Panc1 (cell line): ENCODE measurements around the gene KIDINS220. TPM values are rescaled to one million over a fixed set of nuclear protein-coding genes. Genes with fewer than 3 reads are reported as not detected.

ENCODE experiments used
- ATAC-seq: fragments of 200-7000 bp; cut with Tn5 transposase; 2 replicates; pipeline ENCODE4 v1.9.1; 2020; ENCODE audit warnings: mild to moderate bottlenecking, moderate library complexity
- BruUV-seq: library from RNA; stranded (reverse); fragments of 400-500 nt; replicated peaks from 2 replicates; lab custom pipeline; 2021; lab: Mats Ljungman, UMichigan
- CTCF ChIA-PET: fragments of 300-600 bp; sonication (Branson Sonifier 250); formaldehyde crosslinking; loops from one replicate; lab custom pipeline; 2022; ENCODE audit warnings: antibody characterized with exemption; lab: Charles Lee
- POLR2A ChIA-PET: fragments of 300-600 bp; sonication (Branson Sonifier 250); formaldehyde crosslinking; loops from one replicate; lab custom pipeline; 2022; ENCODE audit warnings: antibody characterized with exemption; lab: Charles Lee
- DNase-seq: peaks from one replicate; pipeline ENCODE4 v3.0.0-alpha.2; 2010; ENCODE audit warnings: low read depth, low spot score
- H3K27ac ChIP-seq: 2 replicates; pipeline ENCODE4 v1.5.1; 2011; ENCODE audit warnings: mild to moderate bottlenecking, low read length, inconsistent platforms
- H3K27me3 ChIP-seq: fragments of 200-500 bp; sonication (Bioruptor generic); 2 replicates; pipeline ENCODE4 v1.6.0; 2014; ENCODE audit warnings: low read length, inconsistent platforms; ENCODE audit not compliant: control insufficient read depth, insufficient read depth
- H3K36me3 ChIP-seq: fragments of 200-500 bp; sonication (Bioruptor generic); 2 replicates; pipeline ENCODE4 v1.5.1; 2014; ENCODE audit warnings: inconsistent platforms, mild to moderate bottlenecking, low read length, moderate library complexity; ENCODE audit not compliant: control insufficient read depth, insufficient read depth
- H3K4me1 ChIP-seq: 2 replicates; pipeline ENCODE4 v1.5.1; 2011; ENCODE audit warnings: inconsistent platforms, mild to moderate bottlenecking, low read length, moderate library complexity; ENCODE audit not compliant: control insufficient read depth, insufficient read depth
- H3K4me3 ChIP-seq, 2 experiments: 2 replicates each; pipeline ENCODE4 v1.5.1; 2011 to 2012; ENCODE audit warnings: low read depth in 2 of 2, low read length in 2 of 2, mild to moderate bottlenecking in 2 of 2, inconsistent platforms in 1 of 2, moderate library complexity in 1 of 2
- H3K9me3 ChIP-seq: fragments of 200-500 bp; sonication (Bioruptor generic); 2 replicates; pipeline ENCODE4 v1.5.1; 2014; ENCODE audit warnings: low read depth, mild to moderate bottlenecking, inconsistent platforms, low read length, moderate library complexity; ENCODE audit not compliant: control insufficient read depth, insufficient read depth
- CTCF ChIP-seq: fragments of 450-650 bp; IDR thresholded peaks from 2 replicates; pipeline ENCODE4 v1.5.1; 2017; ENCODE audit warnings: mild to moderate bottlenecking
- POLR2AphosphoS5 ChIP-seq: IDR thresholded peaks from 2 replicates; pipeline ENCODE4 v1.6.1; 2012; ENCODE audit warnings: mild to moderate bottlenecking, low read depth, low read length, moderate library complexity
- REST ChIP-seq, 2 experiments: IDR thresholded peaks; 2 replicates each; pipeline ENCODE4 v1.6.1; 2011 to 2012; ENCODE audit warnings: low read depth in 2 of 2, control low read depth in 1 of 2, low read length in 1 of 2, mild to moderate bottlenecking in 1 of 2, moderate library complexity in 1 of 2; ENCODE audit not compliant: insufficient read depth in 1 of 2
- SIN3A ChIP-seq: IDR thresholded peaks from 2 replicates; pipeline ENCODE4 v1.6.1; 2012; ENCODE audit warnings: low read depth, mild to moderate bottlenecking, low read length, moderate library complexity, borderline replicate concordance; ENCODE audit not compliant: insufficient read depth
- TCF7L2 ChIP-seq: IDR thresholded peaks from 2 replicates; pipeline ENCODE4 v1.6.1; 2011; ENCODE audit warnings: mild to moderate bottlenecking, low read depth, low read length, inconsistent platforms
- in situ Hi-C: cut with HindIII; loops from 2 replicates; pipeline ENCODE4 v1.10.0; 2016; ENCODE audit warnings: low sequenced_read_pairs, low pct_unique_long_range_greater_than_20kb
- intact Hi-C: fragments of 100-400 bp; cut with micrococcal nuclease; formaldehyde crosslinking; loops from one replicate; pipeline ENCODE4 v1.10.0; 2022; ENCODE audit not compliant: unreplicated experiment
- total RNA-seq: library from RNA; stranded (reverse); gene quantifications from one replicate; pipeline ENCODE4 v1.2.1, GENCODE V29; 2021; ENCODE audit not compliant: unreplicated experiment

KIDINS220 gene
- total RNA-seq, 1 experiment from 2014 or later = 39.3 TPM

GRCh38 chr2:8886202-8886518 lies 48.7 kb upstream of the KIDINS220 start:
- Histone ChIP-seq H3K27me3 (no peaks in the 10 kb centered on the region), H3K9me3 (no peaks in the 10 kb centered on the region), H3K4me3 (no peak overlapping the region), H3K27ac (no peak overlapping the region), H3K4me1 (no peaks in the 10 kb centered on the region), H3K36me3 (no peaks in the 10 kb centered on the region)
- TF ChIP-seq SIN3A = no peak
- TF ChIP-seq CTCF = no peak
- TF ChIP-seq TCF7L2 = no peak
- TF ChIP-seq REST (IDR thresholded peaks at IDR 0.05; ENCODE audit: insufficient read depth in 1 of 2, low read depth in 2 of 2, low read length in 1 of 2) = no peak
- ATAC-seq = no peak
- in situ Hi-C loops = no loop called here
- DNase-seq = no peak
- intact Hi-C loops = no loop called here
- no TSS peak for BruUV-seq
- CTCF ChIA-PET = no interaction called here
- POLR2A ChIA-PET = no interaction called here

- H3K27me3 ChIP-seq = no peaks in the 10 kb centered on the region
- H3K4me1 ChIP-seq = no peaks in the 10 kb centered on the region
- POLR2A ChIA-PET = no interaction called here
- in situ Hi-C loops = no loop called here
- H3K27ac ChIP-seq = no peak overlapping the region
- BruUV-seq = no TSS peak
- no peak overlapping the region for H3K4me3 ChIP-seq
- no peaks in the 10 kb centered on the region for H3K9me3 ChIP-seq
- intact Hi-C loops = no loop called here
- CTCF ChIA-PET = no interaction called here
- TF ChIP-seq TCF7L2 (no peak), SIN3A (no peak), REST (IDR thresholded peaks at IDR 0.05; ENCODE audit: insufficient read depth in 1 of 2, low read depth in 2 of 2, low read length in 1 of 2) (no peak), POLR2AphosphoS5 (no peak), CTCF (no peak)
- ATAC-seq (no peak), DNase-seq (no peak)
- no peaks in the 10 kb centered on the region for H3K36me3 ChIP-seq
These were observed 48.2 kb upstream of the KIDINS220 start for GRCh38 chr2:8885449-8886201.
